DND-41 (cell line): Measurements from ENCODE around the gene MEG3.

Experiments
- ATAC-seq: fragments of 200-7000 bp; cut with Tn5 transposase; 3 replicates; pipeline ENCODE4 v1.9.1; 2021; ENCODE audit warnings: low read depth; ENCODE audit not compliant: insufficient read depth
- DNase-seq: peaks from one replicate; pipeline ENCODE4 v3.0.0-alpha.2; 2020
- H2AFZ ChIP-seq: 2 replicates; pipeline ENCODE4 v1.6.0; 2012; ENCODE audit warnings: low read depth, low read length
- H3K27ac ChIP-seq: 2 replicates; pipeline ENCODE4 v1.5.1; 2012; ENCODE audit warnings: low read length, inconsistent platforms
- H3K27me3 ChIP-seq: fragments of 200-600 bp; sonication (generic); 2 replicates; pipeline ENCODE4 v1.6.0; 2012; ENCODE audit warnings: low read length, mild to moderate bottlenecking, inconsistent platforms; ENCODE audit not compliant: insufficient read depth, poor library complexity
- H3K36me3 ChIP-seq: 2 replicates; pipeline ENCODE4 v1.5.1; 2012; ENCODE audit warnings: low read length, inconsistent platforms; ENCODE audit not compliant: insufficient read depth
- H3K4me1 ChIP-seq: 2 replicates; pipeline ENCODE4 v1.5.1; 2012; ENCODE audit warnings: mild to moderate bottlenecking, low read length; ENCODE audit not compliant: insufficient read depth
- H3K4me2 ChIP-seq: 2 replicates; pipeline ENCODE4 v1.6.0; 2012; ENCODE audit warnings: mild to moderate bottlenecking, moderate library complexity, low read length, inconsistent platforms; ENCODE audit not compliant: insufficient read depth
- H3K4me3 ChIP-seq, 2 experiments: fragments of 200-600 bp in 1 of 2; shearing (Covaris generic) in 1 of 2; 2 replicates each; pipeline ENCODE4 v1.5.1; 2012 to 2016; ENCODE audit warnings: inconsistent platforms in 2 of 2, low read length in 2 of 2, mild to moderate bottlenecking in 2 of 2, low read depth in 1 of 2, moderate library complexity in 1 of 2
- H3K79me2 ChIP-seq: 2 replicates; pipeline ENCODE4 v1.6.0; 2012; ENCODE audit warnings: low read length, inconsistent platforms; ENCODE audit not compliant: insufficient read depth
- H3K9ac ChIP-seq: 2 replicates; pipeline ENCODE4 v1.6.0; 2012; ENCODE audit warnings: low read depth, mild to moderate bottlenecking, inconsistent platforms, low read length, moderate library complexity
- H3K9me3 ChIP-seq: 2 replicates; pipeline ENCODE4 v1.5.1; 2012; ENCODE audit warnings: low read length, moderate library complexity, mild to moderate bottlenecking, inconsistent platforms; ENCODE audit not compliant: insufficient read depth, severe bottlenecking
- H4K20me1 ChIP-seq: 2 replicates; pipeline ENCODE4 v1.6.0; 2012; ENCODE audit warnings: low read length; ENCODE audit not compliant: insufficient read depth
- EZH2 ChIP-seq: IDR thresholded peaks from 3 replicates; pipeline ENCODE4 v1.6.1; 2012; ENCODE audit warnings: borderline replicate concordance, low read depth, mild to moderate bottlenecking, moderate library complexity, low read length, inconsistent platforms; ENCODE audit not compliant: severe bottlenecking
- TF ChIP-seq, protein P1 (sequence below): IDR thresholded peaks from 2 replicates; pipeline ENCODE4 v1.5.1; 2012; ENCODE audit warnings: borderline replicate concordance, low read length, moderate library complexity, mild to moderate bottlenecking; ENCODE audit not compliant: poor library complexity, severe bottlenecking; ENCODE audit errors: extremely low read depth

The MEG3 gene

DNA sequence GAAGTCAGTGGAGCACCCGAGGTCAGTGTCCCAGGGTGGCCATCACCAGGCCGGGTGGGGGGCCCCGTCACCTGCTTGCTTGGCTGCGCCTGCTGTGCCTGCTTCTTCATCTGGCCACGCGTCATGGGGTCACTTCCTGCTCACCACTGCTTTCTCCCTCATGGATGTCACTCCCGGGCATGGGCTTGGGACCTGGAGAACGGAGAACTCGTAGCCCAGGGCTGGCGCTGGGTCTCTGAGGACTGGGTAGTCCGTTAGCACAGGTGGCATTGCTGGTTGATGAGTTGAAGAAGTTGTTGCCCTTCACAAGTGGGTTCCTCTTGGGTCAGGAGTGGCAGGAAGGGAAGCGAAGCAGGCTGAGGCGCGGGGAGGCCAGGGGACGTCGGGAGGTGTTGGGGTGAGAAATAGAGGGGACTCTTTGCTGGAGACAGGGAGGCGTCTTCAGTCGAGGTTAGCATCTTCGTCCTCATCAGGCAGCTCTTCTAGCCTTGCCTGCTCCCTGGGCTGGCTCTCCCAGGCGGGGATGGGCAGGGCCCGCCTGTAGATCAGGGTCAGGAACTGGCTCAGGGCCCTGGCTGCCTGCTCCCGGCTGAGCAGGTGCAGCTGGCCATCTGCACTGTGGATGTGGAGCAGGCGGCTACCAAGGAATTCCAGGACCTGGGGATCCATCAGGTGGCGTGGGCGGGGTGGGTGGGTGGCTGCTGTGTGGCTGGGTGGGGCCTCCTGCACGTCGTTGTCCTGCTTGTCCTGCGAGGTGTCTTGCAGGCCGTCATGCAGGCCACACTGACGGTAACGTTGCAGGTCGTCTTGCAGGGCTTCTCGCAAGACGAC, 54.6 kb downstream of the MEG3 start:
- H3K27me3 ChIP-seq = no peaks in the 10 kb centered on the region
- no peak overlapping the region for H3K4me2 ChIP-seq
- no peak overlapping the region for H3K27ac ChIP-seq
- no peaks in the 10 kb centered on the region for H3K79me2 ChIP-seq
- no peaks in the 10 kb centered on the region for H3K4me1 ChIP-seq
- TF ChIP-seq EZH2 = no peak
- TF ChIP-seq, protein P1, sequence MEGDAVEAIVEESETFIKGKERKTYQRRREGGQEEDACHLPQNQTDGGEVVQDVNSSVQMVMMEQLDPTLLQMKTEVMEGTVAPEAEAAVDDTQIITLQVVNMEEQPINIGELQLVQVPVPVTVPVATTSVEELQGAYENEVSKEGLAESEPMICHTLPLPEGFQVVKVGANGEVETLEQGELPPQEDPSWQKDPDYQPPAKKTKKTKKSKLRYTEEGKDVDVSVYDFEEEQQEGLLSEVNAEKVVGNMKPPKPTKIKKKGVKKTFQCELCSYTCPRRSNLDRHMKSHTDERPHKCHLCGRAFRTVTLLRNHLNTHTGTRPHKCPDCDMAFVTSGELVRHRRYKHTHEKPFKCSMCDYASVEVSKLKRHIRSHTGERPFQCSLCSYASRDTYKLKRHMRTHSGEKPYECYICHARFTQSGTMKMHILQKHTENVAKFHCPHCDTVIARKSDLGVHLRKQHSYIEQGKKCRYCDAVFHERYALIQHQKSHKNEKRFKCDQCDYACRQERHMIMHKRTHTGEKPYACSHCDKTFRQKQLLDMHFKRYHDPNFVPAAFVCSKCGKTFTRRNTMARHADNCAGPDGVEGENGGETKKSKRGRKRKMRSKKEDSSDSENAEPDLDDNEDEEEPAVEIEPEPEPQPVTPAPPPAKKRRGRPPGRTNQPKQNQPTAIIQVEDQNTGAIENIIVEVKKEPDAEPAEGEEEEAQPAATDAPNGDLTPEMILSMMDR = no peak
- H3K36me3 ChIP-seq = no peaks in the 10 kb centered on the region
- no peak overlapping the region for H3K9ac ChIP-seq
- H2AFZ ChIP-seq = no peak overlapping the region
- ATAC-seq (no peak), DNase-seq (no peak)
- H3K4me3 ChIP-seq = no peak overlapping the region
- H4K20me1 ChIP-seq = no peaks in the 10 kb centered on the region
- peaks cover 3% of the 10 kb centered on the region for H3K9me3 ChIP-seq

DNA sequence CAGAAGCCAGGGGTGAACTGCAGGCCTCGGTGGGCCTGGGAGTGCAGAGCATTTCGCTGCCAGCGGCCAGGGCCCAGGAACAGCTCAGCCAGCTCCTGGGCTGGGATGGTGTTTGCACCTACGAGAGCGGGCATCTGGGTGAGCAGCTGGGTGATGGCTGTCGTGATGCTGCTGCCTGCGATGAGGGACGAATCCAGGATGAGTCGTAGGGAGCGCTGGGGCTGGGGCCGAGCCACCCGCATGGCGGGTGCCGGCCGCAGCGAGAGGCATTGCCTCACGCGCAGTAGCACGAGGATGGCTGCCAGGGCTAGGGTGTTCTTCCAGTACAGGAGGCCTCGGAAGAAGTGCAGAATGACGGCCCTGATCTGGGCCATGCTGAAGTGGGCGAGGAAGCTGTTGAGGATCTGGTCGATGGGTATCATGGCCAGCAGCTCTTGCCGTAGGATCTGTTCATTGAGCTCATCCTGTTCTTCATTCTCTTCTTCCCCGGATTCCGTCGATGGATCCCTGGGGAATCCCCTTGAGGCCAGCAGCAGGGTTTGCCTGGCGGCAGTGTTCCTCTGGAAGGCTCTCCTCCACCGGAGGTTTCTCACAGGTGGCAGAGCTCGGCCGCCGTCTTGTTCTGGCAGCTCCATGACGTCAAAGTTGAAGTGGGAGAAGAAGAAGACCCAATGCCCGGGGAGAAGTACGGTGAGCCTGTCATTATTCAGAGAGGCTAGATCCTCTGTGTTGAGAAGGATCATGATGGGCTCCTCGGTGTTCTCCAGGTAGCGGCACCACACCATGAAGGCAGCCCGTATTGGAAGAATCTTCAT, 55.5 kb downstream of the MEG3 start:
- no peak for ATAC-seq
- H3K4me3 ChIP-seq = no peak overlapping the region
- H3K79me2 ChIP-seq = no peaks in the 10 kb centered on the region
- peaks cover 6% of the 10 kb centered on the region for H3K27me3 ChIP-seq
- H3K9me3 ChIP-seq = peaks cover 3% of the 10 kb centered on the region
- H3K4me2 ChIP-seq = no peak overlapping the region
- TF ChIP-seq, protein P1 = no peak
- H2AFZ ChIP-seq = no peak overlapping the region
- H4K20me1 ChIP-seq = no peaks in the 10 kb centered on the region
- no peak overlapping the region for H3K9ac ChIP-seq
- DNase-seq = no peak
- H3K4me1 ChIP-seq = no peaks in the 10 kb centered on the region
- no peak overlapping the region for H3K27ac ChIP-seq
- no peaks in the 10 kb centered on the region for H3K36me3 ChIP-seq

DNA sequence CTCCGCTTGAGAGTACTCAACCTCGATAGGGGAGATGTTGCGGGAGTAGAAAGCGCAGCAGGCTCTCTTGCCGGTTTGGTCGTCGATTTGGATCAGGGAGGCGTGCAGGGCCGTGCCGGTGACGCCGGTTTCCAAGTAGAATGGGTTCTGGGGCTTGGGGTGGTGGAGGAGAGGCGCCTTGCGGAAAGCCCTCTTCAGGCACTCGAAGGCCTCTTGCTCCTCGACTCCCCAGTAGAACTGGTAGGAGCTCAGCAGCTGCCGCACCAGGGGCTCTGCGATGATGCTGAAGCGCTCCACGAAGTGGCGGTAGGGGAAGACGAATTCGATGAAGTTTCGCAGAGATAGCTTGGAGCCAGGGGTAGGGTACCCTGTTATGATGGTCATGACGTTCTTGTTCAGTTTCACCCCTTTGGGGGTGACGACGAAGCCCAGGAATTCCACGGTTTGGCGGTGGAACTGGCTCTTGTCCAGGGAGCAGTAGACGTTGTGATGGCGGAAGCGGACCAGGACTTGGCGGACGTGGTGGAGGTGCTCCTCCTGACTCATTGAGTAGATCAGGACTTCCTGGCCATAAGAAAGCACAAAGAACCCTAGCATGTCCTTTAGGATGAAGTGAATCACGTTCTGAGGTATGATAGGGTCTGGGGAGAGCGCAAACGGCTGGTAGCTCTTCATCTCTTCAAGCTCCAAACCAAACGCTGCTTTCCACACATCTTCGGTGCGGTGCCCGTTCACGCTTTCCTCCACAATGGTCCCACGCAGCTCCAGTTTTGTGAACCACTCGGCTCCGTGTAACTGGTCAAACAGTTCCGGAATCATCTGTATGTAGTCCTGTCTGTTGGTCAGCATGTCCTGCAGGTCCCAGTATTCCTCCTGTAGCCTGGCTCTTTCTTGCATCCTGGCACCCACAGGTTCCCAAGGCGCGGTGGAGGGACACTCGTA, 56.4 kb downstream of the MEG3 start:
- Histone ChIP-seq H4K20me1 (no peaks in the 10 kb centered on the region), H3K4me2 (no peak overlapping the region), H3K4me3 (no peak overlapping the region), H3K9me3 (peaks cover 3% of the 10 kb centered on the region), H3K9ac (no peak overlapping the region), H3K4me1 (no peaks in the 10 kb centered on the region), H2AFZ (no peak overlapping the region), H3K27me3 (peaks cover 15% of the 10 kb centered on the region), H3K27ac (no peak overlapping the region), H3K36me3 (no peaks in the 10 kb centered on the region), H3K79me2 (no peaks in the 10 kb centered on the region)
- DNase-seq (no peak), ATAC-seq (no peak)
- TF ChIP-seq EZH2 = no peak
- TF ChIP-seq, protein P1 = no peak
